T-helper 22 cell (primary cell): Measurements from ENCODE around the gene DPF1.
"Not testable (repeated sequence)": the region's sequence is repeated elsewhere in the genome, so short reads cannot be mapped to it uniquely, and the experiment has no call there.

Source experiments
- DNase-seq: peaks from one replicate; pipeline ENCODE4 v3.0.0-alpha.2; 2020; ENCODE audit warnings: low read depth

Gene DPF1

GRCh38 chr19:38250821-38251563 is 27.0 kb upstream of the DPF1 start:
- DNase-seq = no peak

- no peak for DNase-seq
Observed at GRCh38 chr19:38250428-38250820, 26.4 kb upstream of the DPF1 start.

DNA sequence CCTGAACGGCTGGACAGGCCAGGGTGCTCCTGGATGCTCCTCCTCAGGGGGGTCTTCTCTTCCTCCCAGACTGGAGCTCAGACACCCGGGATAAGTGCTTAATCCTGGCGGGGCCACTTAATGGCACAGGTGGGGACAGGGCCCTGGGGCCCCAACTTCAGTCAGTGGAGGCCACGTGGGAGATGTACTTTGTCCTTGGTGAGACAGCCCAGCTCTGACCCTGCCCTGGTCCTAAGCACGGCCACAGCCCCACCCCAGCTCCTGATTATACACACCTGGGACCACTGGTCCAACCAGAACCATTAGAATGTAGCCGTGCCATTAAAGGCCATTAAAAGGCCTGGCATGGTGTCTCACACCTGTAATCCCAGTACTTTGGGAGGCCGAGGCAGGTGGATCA is 24.4 kb upstream of the DPF1 start:
- no peak for DNase-seq

GRCh38 chr19:38247734-38248268 is 23.8 kb upstream of the DPF1 start:
- no peak for DNase-seq

- DNase-seq = no peak
Observed at GRCh38 chr19:38247126-38247525, 23.1 kb upstream of the DPF1 start.

DNA sequence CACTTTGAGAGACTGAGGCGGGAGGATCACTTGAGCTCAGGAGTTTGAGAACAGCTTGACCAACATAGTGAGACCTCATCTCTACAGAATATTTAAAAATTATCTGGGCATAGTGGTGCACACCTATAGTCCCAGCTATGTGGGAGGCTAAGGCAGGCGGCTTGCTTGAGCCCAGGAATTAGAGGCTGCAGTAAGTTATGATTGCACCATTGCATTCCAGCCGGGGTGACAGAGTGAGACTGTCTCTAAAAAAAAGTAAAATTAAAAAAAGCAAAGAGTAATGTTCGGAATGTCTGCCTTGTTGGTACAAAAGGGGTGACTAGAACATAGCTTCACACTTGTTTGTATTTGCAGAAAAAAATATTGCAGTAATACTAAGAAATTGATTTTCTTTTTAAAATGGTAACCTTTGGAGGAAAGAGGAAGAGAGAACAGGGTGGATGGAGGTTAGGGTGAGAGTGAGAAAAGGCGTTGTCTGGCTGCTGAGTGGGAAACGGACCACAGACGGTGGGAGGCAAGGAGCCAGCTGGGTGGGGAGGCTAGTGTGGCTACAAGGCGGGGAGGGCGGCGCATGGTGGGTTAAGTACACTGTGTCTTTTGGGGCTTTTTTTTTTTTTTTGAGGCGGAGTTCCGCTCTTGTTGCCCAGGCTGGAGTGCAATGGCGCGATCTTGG is 21.9 kb upstream of the DPF1 start:
- DNase-seq = no peak

DNA sequence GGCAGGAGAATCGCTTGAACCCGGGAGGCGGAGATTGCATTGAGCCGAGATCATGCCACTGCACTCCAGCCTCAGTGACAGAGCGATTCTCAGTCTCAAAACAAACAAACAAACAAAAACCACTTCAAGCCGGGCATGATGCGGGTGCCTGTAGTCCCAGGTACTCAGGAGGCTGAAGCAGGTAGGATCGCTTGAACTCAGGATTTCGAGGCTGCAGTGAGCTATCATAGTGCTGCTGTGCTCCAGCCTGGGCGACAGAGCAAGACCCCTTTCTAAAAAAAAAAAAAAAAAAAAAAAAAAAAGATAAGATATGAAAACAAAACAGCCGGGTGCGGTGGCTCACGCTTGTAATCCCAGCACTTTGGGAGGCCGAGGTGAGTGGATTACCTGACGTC is 19.3 kb upstream of the DPF1 start:
- no peak for DNase-seq

- no peak for DNase-seq
Observed at GRCh38 chr19:38239816-38240215, 15.8 kb upstream of the DPF1 start.

GRCh38 chr19:38234615-38235014 is 10.6 kb upstream of the DPF1 start:
- no peak for DNase-seq

GRCh38 chr19:38233740-38234251 is 9.8 kb upstream of the DPF1 start:
- DNase-seq = peak; percentile 30

GRCh38 chr19:38231918-38232317 is 7.9 kb upstream of the DPF1 start:
- DNase-seq = no peak

DNA sequence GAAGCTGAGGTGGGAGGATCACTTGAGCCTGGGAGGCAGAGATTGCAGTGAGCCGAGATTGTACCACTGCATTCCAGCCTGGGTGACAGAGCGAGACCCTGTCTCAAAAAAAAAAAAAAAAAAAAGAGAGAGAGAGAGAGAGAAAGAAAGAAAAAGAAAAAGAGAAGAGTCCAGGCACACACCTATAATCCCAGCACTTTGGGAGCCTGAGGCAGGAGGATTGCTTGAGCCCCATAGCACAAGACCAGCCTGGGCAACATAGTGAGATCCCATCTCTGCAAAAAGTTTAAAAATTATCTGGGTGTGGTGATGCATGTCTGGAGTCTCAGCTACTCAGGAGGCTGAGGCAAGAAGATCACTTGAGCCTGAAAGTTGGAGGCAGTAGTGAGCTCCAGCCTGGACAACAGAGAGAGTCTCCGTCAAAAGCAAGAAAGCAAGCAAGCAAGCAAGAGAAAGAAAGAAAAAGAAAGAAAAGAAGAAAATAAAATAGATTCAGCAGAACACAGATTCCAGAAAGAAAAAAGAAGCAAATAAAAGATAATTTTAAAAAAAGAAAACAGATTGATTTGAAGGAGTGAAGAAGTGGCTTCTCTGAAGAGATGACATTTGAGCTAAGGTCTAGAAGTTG is 6.6 kb upstream of the DPF1 start:
- not testable (repeated sequence) for DNase-seq

DNA sequence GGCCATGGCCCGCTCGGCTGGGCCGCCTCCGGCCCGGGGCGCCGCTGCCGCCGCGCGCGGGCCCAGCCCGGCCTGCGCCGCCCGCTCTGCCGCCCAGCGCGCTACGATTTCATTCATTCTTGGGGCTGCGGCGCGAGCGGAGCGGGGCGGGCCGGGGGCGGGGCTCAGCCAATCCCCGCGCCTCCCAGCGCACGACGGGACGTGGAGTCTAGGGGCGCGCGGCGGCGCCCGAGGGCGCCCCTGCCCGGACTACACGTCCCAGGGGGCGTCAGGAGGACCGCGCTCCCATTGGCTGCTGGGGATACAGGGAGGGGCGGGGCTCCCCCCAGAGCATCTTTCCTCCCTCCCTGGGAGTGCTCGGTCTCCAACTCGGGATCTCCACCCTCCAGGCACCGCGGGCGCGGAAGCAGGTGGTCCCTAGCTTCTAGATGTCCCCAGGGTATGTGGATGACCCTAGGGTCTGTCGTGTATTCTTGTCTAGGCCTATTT is 5.6 kb upstream of the DPF1 start:
- peak; percentile 59 for DNase-seq

DNA sequence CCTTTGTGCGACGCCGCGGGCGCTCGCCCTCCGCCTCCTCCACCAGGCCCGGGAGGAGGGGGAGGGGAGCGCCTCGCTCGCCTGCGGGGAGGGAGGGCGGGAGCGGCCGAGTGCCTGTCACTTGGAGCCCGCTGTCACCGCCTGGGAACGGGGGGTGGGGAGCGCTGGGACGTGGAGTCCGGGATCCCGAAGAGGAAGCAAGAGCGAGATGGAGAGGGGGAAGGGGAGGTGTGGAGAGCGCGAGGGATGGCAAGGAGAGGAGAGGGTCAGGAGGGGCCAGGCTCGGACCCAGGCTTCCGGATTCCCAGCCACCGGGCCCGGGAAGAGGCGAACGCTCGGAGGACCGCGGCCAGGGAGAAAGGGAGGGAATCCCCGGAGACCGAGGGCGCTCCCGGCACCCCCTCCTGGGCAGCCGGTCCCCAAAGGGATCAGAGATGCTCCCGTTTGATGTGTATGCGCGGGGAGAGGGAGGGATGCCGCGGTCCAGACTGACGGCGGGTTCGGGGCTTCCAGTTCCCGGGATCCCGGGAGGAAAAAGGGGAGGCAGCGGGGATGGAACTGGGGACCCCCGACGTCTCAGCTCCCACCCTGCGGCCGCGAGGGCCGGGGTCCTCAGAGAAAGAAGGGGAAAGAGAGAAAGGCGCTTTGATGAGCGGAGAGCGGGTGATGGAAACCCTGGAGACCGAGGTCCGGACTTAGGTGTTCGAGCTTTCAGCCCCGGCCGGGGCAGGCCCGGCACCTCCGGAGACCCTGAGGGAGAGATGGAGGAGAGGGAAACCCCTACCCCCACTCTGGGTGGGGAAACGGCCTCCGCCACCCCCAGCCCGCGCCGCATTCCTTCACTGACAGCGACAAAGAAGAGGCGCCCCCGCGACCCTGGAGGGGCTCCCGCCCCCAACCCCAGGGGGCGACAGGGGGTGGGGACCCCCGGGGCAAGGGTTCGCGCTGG is 4.7 kb upstream of the DPF1 start:
- no peak for DNase-seq

GRCh38 chr19:38228005-38228377 is 4.0 kb upstream of the DPF1 start:
- DNase-seq = no peak

DNA sequence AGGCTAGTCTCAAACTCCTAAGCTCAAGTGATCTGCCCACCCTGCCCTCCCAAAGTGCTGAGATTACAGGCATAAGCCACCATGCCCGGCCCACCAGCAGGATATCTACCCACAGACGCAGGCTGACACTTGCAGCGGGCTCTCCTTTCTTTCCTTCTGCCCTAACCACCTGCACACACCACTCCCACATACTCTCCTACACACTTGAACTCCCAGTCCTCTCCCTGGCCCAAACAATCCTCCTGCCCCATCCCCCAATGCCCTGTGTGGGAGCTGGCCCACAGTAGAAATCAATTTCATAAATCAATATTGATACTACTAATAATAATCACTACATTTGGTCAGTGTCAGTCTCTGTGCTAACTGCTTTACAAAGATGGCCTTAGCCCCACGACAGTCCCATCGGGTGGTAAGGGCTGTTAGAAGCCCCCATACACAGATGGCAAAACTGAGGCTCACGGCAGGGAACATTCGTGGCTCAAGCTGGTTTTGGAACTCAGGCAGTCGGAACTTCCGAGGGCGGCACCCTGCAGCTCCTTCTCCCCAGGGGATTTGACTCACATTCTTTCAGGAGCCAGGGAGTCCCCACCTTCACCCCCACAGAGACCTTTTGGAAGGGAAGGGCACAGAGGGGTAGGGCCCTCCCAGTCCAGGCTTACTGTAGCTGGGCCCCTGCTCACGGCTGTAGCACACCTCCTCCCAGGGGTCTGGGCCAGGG is 3.4 kb upstream of the DPF1 start:
- DNase-seq = no peak

DNA sequence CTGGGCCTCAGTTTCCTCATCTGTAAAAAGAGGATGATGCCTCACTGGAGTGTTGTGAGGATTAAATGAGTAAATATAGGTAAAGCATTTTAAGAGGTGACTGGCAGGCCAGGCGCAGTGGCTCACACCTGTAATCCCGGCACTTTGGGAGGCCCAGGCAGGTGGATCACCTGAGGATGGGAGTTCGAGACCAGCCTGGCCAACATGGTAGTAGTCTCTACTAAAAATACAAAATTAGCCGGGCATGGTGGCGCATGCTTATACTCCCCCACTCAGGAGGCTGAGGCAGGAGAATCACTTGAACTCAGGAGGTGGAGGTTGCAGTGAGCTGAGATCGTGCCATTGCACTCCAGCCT is 819 bp upstream of the DPF1 start:
- not testable (repeated sequence) for DNase-seq

DNA sequence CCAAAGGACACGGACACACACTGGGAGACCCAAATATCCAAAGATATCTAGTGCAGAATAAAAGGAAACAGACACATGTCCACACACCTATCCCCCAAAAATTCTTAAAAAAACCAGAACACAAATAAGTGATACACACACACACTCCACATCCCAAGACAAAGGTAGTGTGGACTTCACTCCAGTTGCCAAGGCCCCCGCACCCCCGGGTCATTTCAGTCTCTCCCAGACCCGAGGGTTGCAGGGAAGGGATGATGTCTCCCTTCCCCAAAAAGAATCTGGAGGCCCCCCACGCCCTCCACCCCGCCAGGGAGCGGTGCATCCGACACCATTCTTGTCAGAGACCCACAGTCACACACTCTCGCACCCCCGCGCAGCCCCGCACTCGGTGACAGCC is 407 bp downstream of the DPF1 start:
- no peak for DNase-seq

DNA sequence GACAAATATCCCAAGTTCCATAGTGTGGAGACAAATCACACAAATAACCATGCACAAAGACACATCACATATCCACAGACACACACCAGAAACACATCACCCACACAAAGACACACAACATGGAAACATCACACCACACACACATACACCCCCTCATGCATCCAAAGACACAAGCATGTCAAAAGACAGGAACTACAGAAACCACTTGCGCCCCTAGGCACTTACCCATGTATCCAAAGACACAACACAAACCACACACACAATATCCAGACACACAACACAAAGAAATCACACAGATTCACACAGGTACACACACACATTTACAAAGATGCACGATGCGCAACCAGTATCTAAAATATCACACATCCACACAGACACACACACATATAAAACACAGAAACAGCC is 901 bp downstream of the DPF1 start:
- no peak for DNase-seq

GRCh38 chr19:38221919-38222830 is 1.8 kb downstream of the DPF1 start:
- no peak for DNase-seq
